GM10847 (cell line): ENCODE results near the gene STX16.

Experiments used
- POLR2A ChIP-seq: IDR thresholded peaks from 2 replicates; pipeline ENCODE4 v1.6.1; 2011; ENCODE audit not compliant: insufficient read length; ENCODE audit errors: extremely low read depth

Gene STX16

DNA sequence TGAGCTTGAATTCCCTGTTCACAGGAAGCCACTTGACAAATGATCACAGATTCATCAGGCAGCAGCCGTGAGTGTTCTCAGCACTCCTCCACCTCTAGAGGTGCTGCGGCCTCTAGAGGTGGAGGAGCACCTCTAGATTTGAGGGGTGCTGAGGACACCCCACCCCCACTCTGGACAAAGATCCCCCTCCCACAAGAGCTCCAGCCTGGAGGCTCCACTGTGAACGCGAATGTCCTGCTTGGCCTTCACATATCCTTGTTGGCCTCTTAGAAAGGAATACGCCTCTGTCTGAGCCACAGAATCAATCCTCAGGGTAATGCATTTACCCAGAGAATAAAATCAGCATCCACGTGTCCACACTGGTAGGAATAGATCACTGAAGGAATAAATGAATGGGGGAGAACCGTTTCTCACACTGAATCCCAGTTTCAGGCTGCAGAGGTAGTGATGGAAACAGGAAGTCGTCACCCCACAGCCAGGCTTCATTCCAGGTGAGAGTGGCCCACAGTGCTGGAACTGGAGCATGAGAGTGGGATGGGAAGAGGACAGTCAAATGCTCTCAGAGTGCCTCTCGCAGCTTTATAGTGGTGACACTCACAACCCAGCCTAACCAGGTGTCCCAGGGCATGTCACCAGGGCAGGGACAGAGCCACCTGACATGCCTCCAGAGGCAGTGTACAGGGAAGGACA is 58.1 kb downstream of the STX16 start:
- TF ChIP-seq POLR2A = no peak

GRCh38 chr20:58709703-58710039 is 58.6 kb downstream of the STX16 start:
- TF ChIP-seq POLR2A = no peak

- no peak for TF ChIP-seq POLR2A
Measured at GRCh38 chr20:58710481-58711265, 59.6 kb downstream of the STX16 start.

DNA sequence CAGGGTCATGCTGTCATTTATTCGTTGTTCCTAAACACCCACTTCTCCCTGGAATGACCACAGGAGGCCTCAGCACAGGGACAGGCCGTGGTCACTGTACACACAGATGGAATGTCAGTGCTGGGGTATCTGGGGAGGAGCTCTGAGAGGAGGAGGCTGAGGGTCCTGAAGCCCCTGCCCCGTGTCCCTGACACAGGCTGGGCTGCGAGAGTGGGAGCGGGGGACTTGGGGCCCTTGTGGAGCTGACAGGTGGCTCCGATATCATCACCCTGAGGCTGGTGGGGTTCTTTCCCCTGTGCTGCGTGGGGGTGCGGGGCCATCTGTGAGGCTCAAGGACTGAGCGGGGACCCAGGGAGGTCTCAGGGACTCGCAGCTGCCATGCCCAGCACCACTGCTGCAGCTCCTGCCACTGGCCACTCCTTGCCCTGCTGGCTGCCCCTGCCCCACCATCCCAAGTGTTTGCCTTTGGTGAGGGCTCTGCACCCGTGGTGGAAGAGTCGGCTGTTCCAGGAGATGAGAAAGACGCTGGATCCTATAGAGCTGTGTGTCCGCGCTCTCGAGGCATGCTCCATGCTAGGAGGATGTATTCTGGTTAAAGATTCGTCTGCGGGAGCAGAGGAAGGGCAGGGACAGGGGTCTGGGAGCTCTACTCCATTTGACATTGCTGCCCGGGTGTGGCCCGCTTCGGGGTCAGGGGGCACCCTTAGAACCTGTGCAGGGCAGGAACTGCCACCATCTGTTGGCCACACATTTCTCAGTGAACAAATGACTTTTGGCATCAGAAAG is 60.4 kb downstream of the STX16 start:
- TF ChIP-seq POLR2A = no peak

- TF ChIP-seq POLR2A = no peak
Measured at GRCh38 chr20:58712151-58712791, 61.2 kb downstream of the STX16 start.

DNA sequence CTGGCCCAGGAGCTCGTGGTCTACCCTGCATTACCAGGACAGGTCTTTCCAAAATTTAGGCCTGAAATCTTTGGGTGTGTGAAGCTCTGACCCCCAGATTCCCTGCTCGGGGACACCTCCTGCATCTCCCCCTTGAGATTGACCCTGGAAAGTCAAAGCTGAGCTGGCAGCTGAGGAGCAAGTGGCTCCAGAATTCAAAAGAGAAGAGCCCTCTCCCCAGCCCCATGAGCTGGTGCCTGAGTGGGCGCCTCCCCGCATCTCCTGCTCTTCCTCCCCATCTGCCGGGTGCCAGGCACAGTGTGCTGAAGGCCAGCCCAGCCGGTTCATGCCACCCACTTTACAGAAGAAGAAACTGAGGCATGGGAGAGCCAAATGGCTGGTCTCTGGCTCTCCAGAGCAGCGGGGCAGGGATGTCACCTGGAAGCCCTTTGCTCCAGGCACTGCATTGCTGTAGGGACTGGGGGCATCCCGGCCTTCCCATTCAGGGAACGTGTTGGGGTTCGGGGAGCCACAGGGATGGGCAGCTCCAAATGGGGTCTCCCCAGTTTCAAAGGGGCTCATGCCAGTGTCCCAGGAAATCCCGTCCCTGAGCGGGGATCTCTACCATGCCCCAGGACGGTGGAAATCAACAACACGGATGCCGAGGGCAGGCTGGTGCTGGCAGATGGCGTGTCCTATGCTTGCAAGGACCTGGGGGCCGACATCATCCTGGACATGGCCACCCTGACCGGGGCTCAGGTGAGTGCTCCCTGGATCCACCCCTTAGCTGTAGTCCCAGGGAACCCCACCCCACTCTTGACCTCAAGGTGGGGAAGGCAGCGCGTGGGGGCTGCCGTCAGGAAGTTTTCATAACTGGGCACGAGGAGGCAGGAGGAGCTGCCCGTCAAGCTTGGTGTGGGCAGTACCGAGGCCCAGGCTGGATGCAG is 62.0 kb downstream of the STX16 start:
- no peak for TF ChIP-seq POLR2A

GRCh38 chr20:58713801-58714339 is 62.8 kb downstream of the STX16 start:
- TF ChIP-seq POLR2A = no peak

DNA sequence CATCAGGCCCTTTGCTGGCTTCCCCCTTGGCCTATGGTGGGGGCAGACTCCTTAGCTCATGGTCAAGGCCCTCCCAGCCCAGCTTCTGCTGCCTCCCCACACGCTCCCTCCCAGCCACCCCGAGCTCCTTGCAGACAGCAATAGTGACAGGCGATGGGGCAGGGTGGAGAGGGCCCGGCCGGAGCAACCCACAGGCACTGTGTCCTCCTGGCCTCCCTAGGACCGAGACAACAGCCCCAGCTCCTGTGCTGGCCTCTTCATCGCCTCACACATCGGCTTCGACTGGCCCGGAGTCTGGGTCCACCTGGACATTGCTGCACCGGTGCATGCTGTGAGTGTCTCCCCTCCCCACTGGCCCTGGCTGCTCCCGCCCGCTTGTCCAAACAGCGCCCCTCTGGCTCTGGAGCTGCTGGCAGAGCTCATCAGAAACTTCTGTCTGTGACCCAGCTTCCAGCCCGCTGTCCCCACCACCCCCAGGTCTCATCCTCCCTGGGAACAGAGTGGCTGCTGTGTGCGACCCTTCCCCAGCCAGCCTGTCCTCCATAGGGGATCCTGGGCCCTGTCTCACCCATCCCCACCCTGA is 63.3 kb downstream of the STX16 start:
- TF ChIP-seq POLR2A = no peak

GRCh38 chr20:58714923-58715351 is 63.9 kb downstream of the STX16 start:
- TF ChIP-seq POLR2A = no peak

DNA sequence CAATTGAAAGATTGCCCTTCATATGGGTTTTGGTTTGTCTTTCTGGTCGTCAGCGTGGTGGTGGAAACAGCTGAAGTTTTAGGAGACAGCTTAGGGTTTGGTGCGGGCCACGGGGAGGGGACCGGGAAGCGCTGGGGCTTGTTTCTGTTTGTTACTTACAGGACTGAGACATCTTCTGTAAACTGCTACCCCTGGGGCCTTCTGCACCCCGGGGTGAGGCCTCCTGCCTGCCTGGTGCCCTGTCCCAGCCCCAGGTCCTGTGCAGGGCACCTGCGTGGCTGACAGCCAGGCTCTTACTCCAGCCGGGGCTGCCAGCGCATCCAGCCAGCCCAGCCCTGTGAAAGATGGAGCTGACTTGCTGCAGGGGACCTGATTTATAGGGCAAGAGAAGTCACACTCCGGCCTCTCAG is 64.3 kb downstream of the STX16 start:
- TF ChIP-seq POLR2A = no peak

- TF ChIP-seq POLR2A = no peak
Measured at GRCh38 chr20:58715801-58716475, 64.9 kb downstream of the STX16 start.

GRCh38 chr20:58716476-58717277 is 65.6 kb downstream of the STX16 start:
- no peak for TF ChIP-seq POLR2A
